Aorta (tissue), 5 donors: ENCODE data around the gene MAP3K4. TPM values are rescaled to one million over a fixed set of nuclear protein-coding genes. Genes with fewer than 3 reads are reported as not detected.

ENCODE experiments used
- ATAC-seq: fragments of 200-7000 bp; cut with Tn5 transposase; one replicate; pipeline ENCODE4 v1.9.1; 2022; ENCODE audit warnings: moderate library complexity; ENCODE audit not compliant: low FRiP score
- DNase-seq, 2 donors: peaks; one replicate each; pipeline ENCODE4 v3.0.0-alpha.2; 2020
- H3K27ac ChIP-seq, 2 donors: one replicate each; pipeline ENCODE4 v1.5.1; 2013; ENCODE audit warnings: low read length in 2 of 2, mild to moderate bottlenecking in 2 of 2, moderate library complexity in 2 of 2, control low read depth in 1 of 2, inconsistent platforms in 1 of 2, low read depth in 1 of 2
- H3K27me3 ChIP-seq, 2 donors: one replicate each; pipeline ENCODE4 v1.6.1; 2013; ENCODE audit warnings: control low read depth in 1 of 2, low read length in 1 of 2, mild to moderate bottlenecking in 1 of 2, moderate library complexity in 1 of 2; ENCODE audit not compliant: insufficient read depth in 2 of 2, control insufficient read depth in 1 of 2
- H3K36me3 ChIP-seq, 2 donors: one replicate each; pipeline ENCODE4 v1.6.1; 2013; ENCODE audit warnings: control low read depth in 1 of 2, low read length in 1 of 2, mild to moderate bottlenecking in 1 of 2; ENCODE audit not compliant: insufficient read depth in 2 of 2, control insufficient read depth in 1 of 2
- H3K4me1 ChIP-seq, 2 donors: one replicate each; pipeline ENCODE4 v1.6.1; 2013; ENCODE audit warnings: low read length in 2 of 2, control low read depth in 1 of 2, mild to moderate bottlenecking in 1 of 2, moderate library complexity in 1 of 2; ENCODE audit not compliant: insufficient read depth in 2 of 2, control insufficient read depth in 1 of 2
- H3K4me3 ChIP-seq, 2 donors: one replicate each; pipeline ENCODE4 v1.5.1; 2013; ENCODE audit warnings: low read length in 2 of 2, control low read depth in 1 of 2, mild to moderate bottlenecking in 1 of 2
- H3K9me3 ChIP-seq: one replicate; pipeline ENCODE4 v1.6.1; 2013; ENCODE audit warnings: mild to moderate bottlenecking, low read length; ENCODE audit not compliant: control insufficient read depth
- WGBS, 2 donors: extraction: QIAGEN DNeasy Blood & Tissue Kit; methylation state at CpG; one replicate each; pipeline ENCODE4 v1.1.7; 2013; 5-methylcytosine and 5-hydroxymethylcytosine counted together
- intact Hi-C, 2 donors: fragments of 100-400 bp; cut with DNase I; formaldehyde crosslinking; loops; one replicate each; pipeline versions ENCODE4 v1.14.2 to v1.15.0; 2022
- polyA plus RNA-seq, 2 donors: library from polyadenylated mRNA; stranded (reverse); fragments of 200-250 nt; gene quantifications; one replicate each; pipeline ENCODE4 v1.2.3, GENCODE V29; 2013
- total RNA-seq, 2 donors: library from RNA; stranded (reverse); fragmentation: NEBNext Ultra II Directional; extraction: Animal tissue kit (Norgen Biotek cat#: 25700); gene quantifications; one replicate each; pipeline ENCODE4 v1.2.1, GENCODE V29; 2021
- donor health status: healthy with polysubstance abuse.
- donor health status: Bipolar disorder and iron deficiency.
- donor health status: DM: no; HTN: no; CAD: no.
- donor health status: DM: no; HTN: no; CAD: no.
- donor health status: DM: yes; HTN: yes; CAD: no.

Gene MAP3K4
- total and polyA plus RNA-seq, 4 donors: 5.3 to 63.7 (median 32.8) TPM

GRCh38 chr6:160992061-160992979 is 751 bp downstream of the MAP3K4 start:
- intact Hi-C loops: loop anchor here (2.0 to 5.0 kb wide), 3 partner anchors 45 to 380 kb away; no protein-coding TSS in a partner anchor
- peak; percentile 69 for ATAC-seq
- Histone ChIP-seq H3K27me3 (no peaks in the 10 kb centered on the region), H3K4me1 (peaks cover 0 to 4% of the 10 kb centered on the region in 2 donors), H3K27ac (peak overlapping the region; percentile 23 to 56), H3K9me3 (no peaks in the 10 kb centered on the region), H3K36me3 (no peaks in the 10 kb centered on the region), H3K4me3 (peak overlapping the region; percentile 50 to 88)
- WGBS, 2 donors: 0 to 1% methylated on average over 46 to 47 of the region's 47 CpGs
- peak in 1 of 2 donors; percentile 64 for DNase-seq

DNA sequence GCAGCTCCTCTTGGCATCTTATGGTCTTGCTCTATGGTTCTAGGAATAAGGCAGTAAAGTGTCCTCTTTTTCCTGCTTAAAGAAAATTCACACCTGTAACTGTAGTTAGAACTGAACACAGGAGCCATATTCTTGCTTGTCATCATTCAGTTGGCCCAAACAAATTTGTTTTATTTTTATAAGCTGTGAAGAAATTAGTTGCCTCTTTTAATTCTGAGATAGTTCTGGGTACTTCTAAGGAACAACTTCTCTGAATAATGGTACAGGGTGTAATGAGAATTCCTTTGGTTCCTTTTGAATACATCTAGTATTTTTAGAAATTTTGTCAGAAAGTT is 1.4 kb downstream of the MAP3K4 start:
- DNase-seq: no peak
- H3K27me3 ChIP-seq: no peaks in the 10 kb centered on the region
- no peaks in the 10 kb centered on the region for H3K9me3 ChIP-seq
- peaks cover 0 to 4% of the 10 kb centered on the region in 2 donors for H3K4me1 ChIP-seq
- ATAC-seq: no peak
- H3K4me3 ChIP-seq: peak overlapping the region in 1 of 2 donors; percentile 88
- no peaks in the 10 kb centered on the region for H3K36me3 ChIP-seq
- H3K27ac ChIP-seq: no peak overlapping the region
- intact Hi-C loops: loop anchor here (2.0 to 5.0 kb wide), 3 partner anchors 46 to 379 kb away; no protein-coding TSS in a partner anchor

- no peaks in the 10 kb centered on the region for H3K27me3 ChIP-seq
- 70 to 75% methylated on average over 1 of the region's 1 CpG for WGBS, 2 donors
- no peaks in the 10 kb centered on the region for H3K36me3 ChIP-seq
- no peak overlapping the region for H3K27ac ChIP-seq
- H3K4me3 ChIP-seq: no peak overlapping the region
- intact Hi-C loops: no loop called here
- H3K4me1 ChIP-seq: peaks cover 0 to 4% of the 10 kb centered on the region in 2 donors
- no peaks in the 10 kb centered on the region for H3K9me3 ChIP-seq
- no peak for ATAC-seq
- no peak for DNase-seq
Observed at GRCh38 chr6:160995271-160995670, 3.7 kb downstream of the MAP3K4 start.

DNA sequence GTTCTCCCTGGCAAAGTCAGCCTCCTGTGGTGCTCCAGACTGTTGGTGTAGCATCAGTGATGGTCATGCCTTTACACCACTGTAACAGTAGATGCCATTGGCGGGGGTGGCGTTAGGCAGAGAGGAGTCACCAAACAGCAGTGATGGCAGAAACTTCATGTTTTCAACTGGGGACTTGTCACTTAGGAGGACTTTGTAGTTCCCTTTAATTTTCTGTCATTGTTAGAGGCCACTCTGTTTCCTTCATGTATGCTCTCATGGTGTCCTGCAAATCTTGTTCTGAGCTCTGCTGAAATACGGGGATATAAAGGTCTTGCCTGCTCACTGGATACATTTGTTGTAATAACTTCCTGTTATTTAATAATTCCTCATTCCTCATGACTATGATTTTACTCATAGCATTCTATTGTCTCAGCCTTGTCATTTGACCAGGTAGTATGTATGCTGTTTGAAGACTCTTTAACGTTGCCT is 4.6 kb downstream of the MAP3K4 start:
- Histone ChIP-seq H3K36me3 (no peaks in the 10 kb centered on the region), H3K4me3 (no peak overlapping the region), H3K27me3 (no peaks in the 10 kb centered on the region), H3K27ac (no peak overlapping the region), H3K9me3 (no peaks in the 10 kb centered on the region), H3K4me1 (peaks cover 0 to 4% of the 10 kb centered on the region in 2 donors)
- intact Hi-C loops: no loop called here
- DNase-seq (no peak), ATAC-seq (no peak)
- WGBS, 2 donors: 80 to 83% methylated on average over 4 of the region's 4 CpGs

- Histone ChIP-seq H3K36me3 (no peaks in the 10 kb centered on the region), H3K27me3 (no peaks in the 10 kb centered on the region), H3K4me3 (no peak overlapping the region), H3K4me1 (peaks cover 0 to 7% of the 10 kb centered on the region in 2 donors), H3K9me3 (no peaks in the 10 kb centered on the region), H3K27ac (no peak overlapping the region)
- intact Hi-C loops: no loop called here
- no peak for DNase-seq
- ATAC-seq: no peak
- 76 to 87% methylated on average over 3 of the region's 3 CpGs for WGBS, 2 donors
Observed at GRCh38 chr6:160998217-160998616, 6.6 kb downstream of the MAP3K4 start.

DNA sequence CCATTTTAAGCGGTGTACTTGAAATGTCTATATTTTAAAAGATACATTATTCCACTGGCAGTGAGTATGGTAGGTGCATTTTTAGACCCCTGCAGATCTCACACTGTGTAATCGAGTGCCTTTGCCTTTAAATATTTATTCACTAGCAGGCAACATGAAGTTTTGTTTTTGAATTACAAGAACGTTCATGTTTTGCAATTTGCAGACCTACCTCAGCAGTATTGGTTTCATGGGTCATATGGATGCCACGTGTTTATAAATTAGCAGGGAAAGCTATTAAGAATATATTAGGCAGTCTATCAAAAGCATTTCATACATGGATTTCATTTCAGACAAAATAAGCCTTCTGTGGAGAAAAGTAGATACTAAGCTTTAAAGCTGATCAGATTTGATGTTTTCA is 7.2 kb downstream of the MAP3K4 start:
- intact Hi-C loops: no loop called here
- Histone ChIP-seq H3K36me3 (no peaks in the 10 kb centered on the region), H3K9me3 (no peaks in the 10 kb centered on the region), H3K4me1 (peaks cover 0 to 7% of the 10 kb centered on the region in 2 donors), H3K27ac (no peak overlapping the region), H3K27me3 (no peaks in the 10 kb centered on the region), H3K4me3 (no peak overlapping the region)
- ATAC-seq (no peak), DNase-seq (no peak)
- 73 to 80% methylated on average over 4 of the region's 4 CpGs for WGBS, 2 donors

DNA sequence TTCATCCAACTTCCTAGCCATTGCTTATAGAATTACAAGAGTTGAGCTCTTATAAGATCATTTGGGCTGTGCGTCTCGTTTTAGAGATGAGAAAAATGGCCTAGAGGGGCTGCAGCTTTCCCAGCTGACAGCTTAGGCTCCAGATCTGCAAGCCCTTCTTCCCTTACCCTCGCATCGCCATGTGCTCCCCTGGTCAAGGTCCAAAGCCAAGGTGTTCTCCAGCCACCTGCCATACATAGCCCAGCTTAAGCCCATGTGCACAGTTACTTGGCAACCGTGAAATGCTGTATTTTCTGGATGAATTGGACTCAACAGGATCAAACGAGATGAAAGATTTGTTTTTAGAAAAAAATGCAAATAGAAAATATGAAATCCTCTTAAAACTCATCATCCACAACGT is 7.9 kb downstream of the MAP3K4 start:
- DNase-seq: no peak
- intact Hi-C loops: no loop called here
- peaks cover 0 to 3% of the 10 kb centered on the region in 2 donors for H3K4me1 ChIP-seq
- H3K27me3 ChIP-seq: no peaks in the 10 kb centered on the region
- H3K36me3 ChIP-seq: no peaks in the 10 kb centered on the region
- H3K4me3 ChIP-seq: no peak overlapping the region
- no peaks in the 10 kb centered on the region for H3K9me3 ChIP-seq
- no peak for ATAC-seq
- H3K27ac ChIP-seq: no peak overlapping the region
- WGBS, 2 donors: 89 to 91% methylated on average over 7 of the region's 7 CpGs

DNA sequence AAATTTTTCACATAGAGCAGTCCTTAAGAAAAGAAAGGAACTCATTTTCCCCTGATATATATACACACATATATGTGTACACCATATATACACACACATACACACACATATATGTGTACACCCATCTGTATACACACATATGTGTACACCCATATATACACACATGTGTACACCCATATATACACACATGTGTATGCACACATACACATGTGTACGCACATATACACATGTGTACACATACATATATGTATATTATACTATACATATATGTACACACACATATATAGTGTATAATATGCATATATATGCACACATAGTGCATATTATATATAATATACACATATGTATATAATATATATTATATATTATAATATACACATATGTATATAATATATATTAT is 9.1 kb downstream of the MAP3K4 start:
- Histone ChIP-seq H3K9me3 (no peaks in the 10 kb centered on the region), H3K27me3 (no peaks in the 10 kb centered on the region), H3K4me1 (peaks cover 0 to 3% of the 10 kb centered on the region in 2 donors), H3K36me3 (no peaks in the 10 kb centered on the region), H3K27ac (no peak overlapping the region), H3K4me3 (no peak overlapping the region)
- DNase-seq: no peak
- 97 to 98% methylated on average over 1 of the region's 1 CpG for WGBS, 2 donors
- ATAC-seq: no peak
- intact Hi-C loops: no loop called here

GRCh38 chr6:161001421-161001820 is 9.9 kb downstream of the MAP3K4 start:
- intact Hi-C loops: no loop called here
- H3K4me3 ChIP-seq: no peak overlapping the region
- H3K27ac ChIP-seq: no peak overlapping the region
- DNase-seq (no peak), ATAC-seq (no peak)
- H3K4me1 ChIP-seq: peaks cover 0 to 3% of the 10 kb centered on the region in 2 donors
- H3K27me3 ChIP-seq: no peaks in the 10 kb centered on the region
- no peaks in the 10 kb centered on the region for H3K36me3 ChIP-seq
- no peaks in the 10 kb centered on the region for H3K9me3 ChIP-seq
- whole genome bisulfite sequencing, 2 donors: 62 to 64% methylated on average over 4 of the region's 4 CpGs
